ENCODE data around the gene MITF.

Gene MITF

GRCh38 chr3:69869643-69870042, 130.4 kb downstream of the MITF start:
- H3K4me3 ChIP-seq (replicated peaks; ENCODE audit: low read depth, low read length), result no peak overlapping the region
- no peak for DNase-seq (ENCODE audit: extremely low read depth, low read depth)
- no peak for TF ChIP-seq CTCF (IDR thresholded peaks at IDR 0.05; ENCODE audit: low read depth, low read length, missing control alignments)

GRCh38 chr3:69871251-69871650, 132.0 kb downstream of the MITF start:
- H3K4me3 ChIP-seq (replicated peaks; ENCODE audit: low read depth, low read length), result no peak overlapping the region
- no peak for TF ChIP-seq CTCF (IDR thresholded peaks at IDR 0.05; ENCODE audit: low read depth, low read length, missing control alignments)
- no peak for DNase-seq (ENCODE audit: extremely low read depth, low read depth)

- no peak for TF ChIP-seq CTCF (IDR thresholded peaks at IDR 0.05; ENCODE audit: low read depth, low read length, missing control alignments)
- DNase-seq (ENCODE audit: extremely low read depth, low read depth), result no peak
- H3K4me3 ChIP-seq (replicated peaks; ENCODE audit: low read depth, low read length), result no peak overlapping the region
Measured at GRCh38 chr3:69871868-69872267, 132.6 kb downstream of the MITF start.

GRCh38 chr3:69872783-69873378, 133.6 kb downstream of the MITF start:
- TF ChIP-seq CTCF (IDR thresholded peaks at IDR 0.05; ENCODE audit: low read depth, low read length, missing control alignments), result no peak
- H3K4me3 ChIP-seq (replicated peaks; ENCODE audit: low read depth, low read length), result no peak overlapping the region
- DNase-seq (ENCODE audit: extremely low read depth, low read depth), result no peak

- no peak for DNase-seq (ENCODE audit: extremely low read depth, low read depth)
- TF ChIP-seq CTCF (IDR thresholded peaks at IDR 0.05; ENCODE audit: low read depth, low read length, missing control alignments), result no peak
Measured at GRCh38 chr3:69876073-69876472, 136.8 kb downstream of the MITF start.

GRCh38 chr3:69878254-69878653, 139.0 kb downstream of the MITF start:
- no peak for DNase-seq (ENCODE audit: extremely low read depth, low read depth)
- TF ChIP-seq CTCF (IDR thresholded peaks at IDR 0.05; ENCODE audit: low read depth, low read length, missing control alignments), result no peak
- H3K4me3 ChIP-seq (replicated peaks; ENCODE audit: low read depth, low read length), result no peak overlapping the region

More at GRCh38 chr3:69876073-69876472, 136.8 kb downstream of the MITF start:
- no peak overlapping the region for H3K4me3 ChIP-seq (replicated peaks; ENCODE audit: low read depth, low read length)

GRCh38 chr3:69879051-69879450, 139.8 kb downstream of the MITF start:
- no peak for TF ChIP-seq CTCF (IDR thresholded peaks at IDR 0.05; ENCODE audit: low read depth, low read length, missing control alignments)
- H3K4me3 ChIP-seq (replicated peaks; ENCODE audit: low read depth, low read length), result no peak overlapping the region
- DNase-seq (ENCODE audit: extremely low read depth, low read depth), result no peak
